Mesendoderm (in vitro differentiated cells): Measurements from ENCODE around the gene CCDC17. TPM values are rescaled to one million over a fixed set of nuclear protein-coding genes. Genes with fewer than 3 reads are reported as not detected.

ENCODE experiments used
- DNase-seq: peaks from one replicate; pipeline ENCODE4 v3.0.0; 2013
- H2AK5ac ChIP-seq: 2 replicates; pipeline ENCODE4 v1.6.1; 2013; ENCODE audit warnings: low read length, inconsistent platforms
- H2BK120ac ChIP-seq: 2 replicates; pipeline ENCODE4 v1.6.1; 2013; ENCODE audit warnings: low read depth, mild to moderate bottlenecking, low read length, moderate library complexity, mixed read lengths
- H2BK15ac ChIP-seq: replicated peaks from 2 replicates; pipeline ENCODE4 v1.6.1; 2013; ENCODE audit warnings: low read depth, mild to moderate bottlenecking, moderate library complexity
- H2BK5ac ChIP-seq: 2 replicates; pipeline ENCODE4 v1.6.1; 2013; ENCODE audit warnings: low read length, inconsistent platforms
- H3K18ac ChIP-seq: 2 replicates; pipeline ENCODE4 v1.6.1; 2013; ENCODE audit warnings: mild to moderate bottlenecking, low read length, mixed read lengths
- H3K23ac ChIP-seq: one replicate; pipeline ENCODE4 v1.6.1; 2013; ENCODE audit warnings: low read length
- H3K27ac ChIP-seq: 2 replicates; pipeline ENCODE4 v1.5.1; 2013; ENCODE audit warnings: low read depth, mild to moderate bottlenecking, inconsistent platforms, low read length, moderate library complexity
- H3K27me3 ChIP-seq: 2 replicates; pipeline ENCODE4 v1.6.1; 2013; ENCODE audit warnings: low read length, control low read depth, mild to moderate bottlenecking, inconsistent platforms; ENCODE audit not compliant: insufficient read depth, poor library complexity
- H3K36me3 ChIP-seq: 2 replicates; pipeline ENCODE4 v1.6.1; 2013; ENCODE audit warnings: low read length, inconsistent platforms; ENCODE audit not compliant: control insufficient read depth, insufficient read depth
- H3K4ac ChIP-seq: one replicate; pipeline ENCODE4 v1.6.1; 2013; ENCODE audit warnings: low read depth, mild to moderate bottlenecking, low read length, moderate library complexity
- H3K4me1 ChIP-seq: 2 replicates; pipeline ENCODE4 v1.6.1; 2013; ENCODE audit warnings: low read depth, low read length, inconsistent platforms; ENCODE audit not compliant: control insufficient read depth
- H3K4me2 ChIP-seq: 2 replicates; pipeline ENCODE4 v1.6.1; 2013; ENCODE audit warnings: low read length
- H3K4me3 ChIP-seq: 2 replicates; pipeline ENCODE4 v1.5.1; 2013; ENCODE audit warnings: mild to moderate bottlenecking, low read length
- H3K56ac ChIP-seq: one replicate; pipeline ENCODE4 v1.6.1; 2013; ENCODE audit warnings: low read length
- H3K79me1 ChIP-seq: 2 replicates; pipeline ENCODE4 v1.6.1; 2013; ENCODE audit warnings: low read length, inconsistent platforms
- H3K79me2 ChIP-seq: 2 replicates; pipeline ENCODE4 v1.6.1; 2013; ENCODE audit warnings: mild to moderate bottlenecking, low read length; ENCODE audit not compliant: control insufficient read depth, insufficient read depth
- H3K9ac ChIP-seq: 2 replicates; pipeline ENCODE4 v1.6.1; 2013; ENCODE audit warnings: low read length, inconsistent platforms
- H4K5ac ChIP-seq: one replicate; pipeline ENCODE4 v1.6.1; 2013; ENCODE audit warnings: low read length
- H4K8ac ChIP-seq: one replicate; pipeline ENCODE4 v1.6.1; 2013; ENCODE audit warnings: low read depth, mild to moderate bottlenecking, control low read depth, low read length, moderate library complexity
- WGBS: extraction: QIAGEN DNeasy Blood & Tissue Kit; methylation state at CpG from one replicate; pipeline ENCODE4 v1.1.7; 2013; ENCODE audit warnings: low lambda C conversion rate, missing lambda C conversion rate; ENCODE audit not compliant: insufficient coverage; ENCODE audit errors: extremely low coverage; 5-methylcytosine and 5-hydroxymethylcytosine counted together
- polyA plus RNA-seq, 2 experiments: library from polyadenylated mRNA; stranded (reverse); fragments of 200-250 nt; gene quantifications; one replicate each; pipeline ENCODE4 v1.2.3, GENCODE V29; 2013

CCDC17 gene
- 0.94 TPM for polyA plus RNA-seq (2013, experiment 1 of 2)
- 0.63 TPM for polyA plus RNA-seq (2013, experiment 2 of 2)

GRCh38 chr1:45623972-45624371 lies at the start of gene CCDC17:
TSS of gene CCDC17 (minus strand) at chr1:45624054. CDS start at chr1:45623909, 145 bp downstream.
- Histone ChIP-seq H3K4me2 (no peak within 1 kb of the TSS), H2AK5ac (no peak within 1 kb of the TSS), H3K4me3 (no peak within 1 kb of the TSS), H3K4me1 (no peaks in the 10 kb centered on the region), H3K27ac (no peak within 1 kb of the TSS), H4K5ac (no peak within 1 kb of the TSS), H3K27me3 (no peaks in the 10 kb centered on the region), H3K79me1 (no peaks in the 10 kb centered on the region), H4K8ac (no peak within 1 kb of the TSS), H2BK15ac (no peak within 1 kb of the TSS), H2BK120ac (no peak within 1 kb of the TSS), H3K79me2 (no peaks in the 10 kb centered on the region), H2BK5ac (no peak within 1 kb of the TSS), H3K18ac (no peak within 1 kb of the TSS), H3K56ac (no peak within 1 kb of the TSS), H3K23ac (no peak within 1 kb of the TSS), H3K4ac (no peak within 1 kb of the TSS), H3K9ac (no peak within 1 kb of the TSS), H3K36me3 (peaks cover 5% of the 10 kb centered on the region)
- DNase-seq: no peak
- no CpG with 5 or more reads among the region's 4 CpGs for WGBS

GRCh38 chr1:45669859-45670655 lies 46.2 kb upstream of the CCDC17 start:
- no peak overlapping the region for H3K4me2 ChIP-seq
- no peak for DNase-seq
- no CpG with 5 or more reads among the region's 6 CpGs for WGBS
- no peak overlapping the region for H2BK15ac ChIP-seq
- H3K56ac ChIP-seq: no peak overlapping the region
- no peak overlapping the region for H2AK5ac ChIP-seq
- H2BK120ac ChIP-seq: no peak overlapping the region
- H3K18ac ChIP-seq: no peak overlapping the region
- H3K4ac ChIP-seq: no peak overlapping the region
- H4K5ac ChIP-seq: no peak overlapping the region
- H3K23ac ChIP-seq: no peak overlapping the region
- no peaks in the 10 kb centered on the region for H3K27me3 ChIP-seq
- no peak overlapping the region for H2BK5ac ChIP-seq
- H3K9ac ChIP-seq: no peak overlapping the region
- H3K36me3 ChIP-seq: no peaks in the 10 kb centered on the region
- peaks cover 78% of the 10 kb centered on the region for H3K79me2 ChIP-seq
- no peaks in the 10 kb centered on the region for H3K4me1 ChIP-seq
- H3K4me3 ChIP-seq: no peak overlapping the region
- H4K8ac ChIP-seq: no peak overlapping the region
- no peak overlapping the region for H3K27ac ChIP-seq
- peaks cover 12% of the 10 kb centered on the region for H3K79me1 ChIP-seq

- Histone ChIP-seq H3K79me1 (peaks cover 10% of the 10 kb centered on the region), H3K56ac (no peak overlapping the region), H3K27me3 (no peaks in the 10 kb centered on the region), H2BK15ac (no peak overlapping the region), H3K9ac (no peak overlapping the region), H2BK5ac (no peak overlapping the region), H3K4me3 (no peak overlapping the region), H3K4me2 (no peak overlapping the region), H3K23ac (no peak overlapping the region), H4K8ac (no peak overlapping the region), H2AK5ac (no peak overlapping the region), H3K4me1 (no peaks in the 10 kb centered on the region), H3K27ac (no peak overlapping the region), H3K4ac (no peak overlapping the region), H3K79me2 (peaks cover 79% of the 10 kb centered on the region), H3K18ac (no peak overlapping the region), H3K36me3 (no peaks in the 10 kb centered on the region), H2BK120ac (no peak overlapping the region), H4K5ac (no peak overlapping the region)
- WGBS: no CpG with 5 or more reads among the region's 1 CpG
- no peak for DNase-seq
Measured at GRCh38 chr1:45669379-45669778, 45.5 kb upstream of the CCDC17 start.

- DNase-seq: no peak
- Histone ChIP-seq H3K4me3 (no peak overlapping the region), H3K18ac (no peak overlapping the region), H3K4ac (no peak overlapping the region), H3K79me1 (peaks cover 7% of the 10 kb centered on the region), H3K36me3 (no peaks in the 10 kb centered on the region), H3K4me2 (no peak overlapping the region), H3K9ac (no peak overlapping the region), H3K27me3 (no peaks in the 10 kb centered on the region), H2BK5ac (no peak overlapping the region), H4K8ac (no peak overlapping the region), H3K27ac (no peak overlapping the region), H4K5ac (no peak overlapping the region), H2AK5ac (no peak overlapping the region), H3K79me2 (peaks cover 77% of the 10 kb centered on the region), H3K4me1 (no peaks in the 10 kb centered on the region), H2BK15ac (no peak overlapping the region), H3K56ac (no peak overlapping the region), H3K23ac (no peak overlapping the region), H2BK120ac (no peak overlapping the region)
- no CpG with 5 or more reads among the region's 4 CpGs for WGBS
Measured at GRCh38 chr1:45668526-45668925, 44.7 kb upstream of the CCDC17 start.

GRCh38 chr1:45667321-45668111 lies 43.7 kb upstream of the CCDC17 start:
- no peak for DNase-seq
- H4K5ac ChIP-seq: no peak overlapping the region
- no peak overlapping the region for H4K8ac ChIP-seq
- WGBS: 100% methylated on average over 3 of the region's 8 CpGs
- H3K27me3 ChIP-seq: no peaks in the 10 kb centered on the region
- H2BK15ac ChIP-seq: no peak overlapping the region
- no peak overlapping the region for H3K56ac ChIP-seq
- no peak overlapping the region for H3K27ac ChIP-seq
- no peak overlapping the region for H3K4me2 ChIP-seq
- no peak overlapping the region for H3K4me3 ChIP-seq
- no peaks in the 10 kb centered on the region for H3K4me1 ChIP-seq
- H3K9ac ChIP-seq: no peak overlapping the region
- peaks cover 4% of the 10 kb centered on the region for H3K79me1 ChIP-seq
- H2AK5ac ChIP-seq: no peak overlapping the region
- H3K36me3 ChIP-seq: no peaks in the 10 kb centered on the region
- no peak overlapping the region for H3K18ac ChIP-seq
- H3K4ac ChIP-seq: no peak overlapping the region
- no peak overlapping the region for H2BK120ac ChIP-seq
- no peak overlapping the region for H3K23ac ChIP-seq
- no peak overlapping the region for H2BK5ac ChIP-seq
- H3K79me2 ChIP-seq: peaks cover 75% of the 10 kb centered on the region
